Suprapubic skin (tissue), 4 donors: ENCODE measurements around the gene BGLAP.

ENCODE experiments used
- CTCF ChIP-seq, 2 donors: fragments of 200-600 bp in 1 of 2; fragments of 450-650 bp in 1 of 2; sonication (generic) in 1 of 2; IDR thresholded peaks; one replicate each; pipeline ENCODE4 v1.5.1; 2016 to 2019; ENCODE audit warnings: antibody characterized with exemption in 2 of 2, mild to moderate bottlenecking in 1 of 2, moderate library complexity in 1 of 2
- POLR2A ChIP-seq, 2 donors: fragments of 450-650 bp; IDR thresholded peaks; one replicate each; pipeline ENCODE4 v1.6.1; 2017; ENCODE audit warnings: antibody characterized with exemption in 2 of 2, mild to moderate bottlenecking in 2 of 2, moderate library complexity in 2 of 2
- POLR2AphosphoS5 ChIP-seq, 3 donors: sonication (generic); formaldehyde crosslinking; IDR thresholded peaks; one replicate each; pipeline ENCODE4 v1.6.1; 2017; ENCODE audit warnings: antibody characterized with exemption in 3 of 3

- no peak for TF ChIP-seq POLR2A (IDR thresholded peaks at IDR 0.05)
- no peak for TF ChIP-seq CTCF (IDR thresholded peaks at IDR 0.05)
- TF ChIP-seq POLR2AphosphoS5 (IDR thresholded peaks at IDR 0.05): no peak
These were observed 30.7 kb upstream of the BGLAP start for GRCh38 chr1:156211243-156211642.
